Pulmonary artery endothelial cell (primary cell): Measurements from ENCODE around the gene CT55. TPM values are rescaled to one million over a fixed set of nuclear protein-coding genes. Genes with fewer than 3 reads are reported as not detected.

ENCODE experiments used
- total RNA-seq: library from RNA; depleted of rRNA; stranded (reverse); fragments of >200 nt; gene quantifications from 2 replicates; pipeline ENCODE4 v1.2.3, GENCODE V29; 2014

CT55 gene
- total RNA-seq, 1 donor from 2014 or later: not detected

Other genes with a start within 250 kb of the CT55 start
- gene SMIM10, start 180.4 kb downstream of the CT55 start, total RNA-seq: 1.3 and 2.2 TPM in 2 replicates
- gene RTL8B, start 148.9 kb downstream of the CT55 start, total RNA-seq: 4.3 and 4.5 TPM in 2 replicates
- gene RTL8C, start 139.0 kb downstream of the CT55 start, total RNA-seq: 19.8 and 25.7 TPM in 2 replicates
- 3.5 and 4.6 TPM in 2 replicates for gene RTL8A, start 119.3 kb downstream of the CT55 start, total RNA-seq
- 0.11 and 0.20 TPM in 2 replicates for gene SMIM10L2B, start 72.7 kb downstream of the CT55 start, total RNA-seq
- not detected in 2 replicates for gene ETDB, start 50.9 kb downstream of the CT55 start, total RNA-seq
- gene ETDA, start 80.7 kb upstream of the CT55 start, total RNA-seq: not detected in 2 replicates
- gene ETDC, start 138.1 kb upstream of the CT55 start, total RNA-seq: not detected in 2 replicates
- gene ZNF75D, start 172.7 kb upstream of the CT55 start, total RNA-seq: 5.5 and 6.8 TPM in 2 replicates
- 6.3 and 9.1 TPM in 2 replicates for gene ZNF449, start 173.4 kb upstream of the CT55 start, total RNA-seq